Measurements from ENCODE around the gene NR3C2. TPM values are rescaled to one million over a fixed set of nuclear protein-coding genes. Genes with fewer than 3 reads are reported as not detected.

NR3C2 gene
- total RNA-seq, 1 experiment from 2014 or later = 2.7 TPM

DNA sequence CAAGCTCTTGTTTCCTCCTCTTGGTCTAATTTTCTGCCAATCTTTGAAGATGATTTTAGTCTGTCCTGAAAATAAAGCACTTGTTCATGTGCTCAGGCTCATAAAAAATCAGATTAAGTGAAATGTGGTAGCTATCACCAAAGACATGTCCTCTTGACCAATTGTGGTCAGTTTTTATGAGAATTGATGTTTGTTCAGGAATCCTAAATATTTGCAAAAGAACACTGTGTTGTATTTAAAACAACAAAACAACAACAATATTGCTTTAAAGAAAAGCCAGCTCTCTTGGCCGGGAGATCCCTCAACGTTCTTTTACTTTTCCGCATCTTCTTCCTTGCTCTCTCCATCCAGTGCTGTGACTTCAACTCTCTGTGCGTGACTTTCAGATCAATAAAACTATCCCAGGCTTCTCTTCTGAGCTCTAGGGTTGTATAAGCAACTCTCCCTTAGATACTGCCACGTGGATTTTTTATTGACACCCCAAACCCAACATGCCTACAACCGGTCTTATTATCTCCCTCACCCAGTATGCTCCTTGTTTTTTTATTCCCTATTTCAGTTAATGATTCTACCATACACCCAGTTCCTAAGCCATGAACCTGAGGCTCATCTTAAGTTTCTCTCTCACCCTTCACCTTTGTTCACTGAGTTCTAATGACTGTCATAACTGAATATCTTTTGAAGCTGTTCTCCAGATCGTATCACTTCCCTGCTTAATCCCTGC is 400.4 kb downstream of the NR3C2 start:
- no peak for ATAC-seq
- no peaks in the 10 kb centered on the region for H4K20me1 ChIP-seq (ENCODE audit: insufficient read depth)
- BruUV-seq (replicated peaks) = no TSS peak
- CTCF ChIA-PET = interaction anchor here (0.9 kb wide), 1 partner anchor 58 kb away, joined by 3 read pairs; no protein-coding TSS in a partner anchor
- H3K79me2 ChIP-seq (ENCODE audit: insufficient read depth, low read length) = no peaks in the 10 kb centered on the region
- no peaks in the 10 kb centered on the region for H3K9me2 ChIP-seq (ENCODE audit: insufficient read depth)
- H3K27me3 ChIP-seq (ENCODE audit: insufficient read depth, low read length) = no peaks in the 10 kb centered on the region
- no peak overlapping the region for H3K9ac ChIP-seq (ENCODE audit: low read length)
- POLR2A ChIA-PET = no interaction called here
- no peaks in the 10 kb centered on the region for H3K9me3 ChIP-seq (ENCODE audit: control insufficient read depth in 1 of 2, insufficient read depth in 1 of 2, low read depth in 1 of 2, low read length in 2 of 2)
- RAD21 ChIA-PET (ENCODE audit: low non-redundant PET in 1 of 2, low total read pairs in 2 of 2, uncharacterized antibody in 2 of 2, unreplicated experiment in 2 of 2) = no interaction called here
- no peak overlapping the region for H2AFZ ChIP-seq (ENCODE audit: low read depth, low read length, poor library complexity, severe bottlenecking)
- TF ChIP-seq JUND (IDR thresholded peaks at IDR 0.05) (no peak), FOSL1 (IDR thresholded peaks at IDR 0.05; ENCODE audit: low read depth) (no peak)
- H3K27ac ChIP-seq (ENCODE audit: low read depth, low read length) = no peak overlapping the region
- DNase-seq (ENCODE audit: low read depth, low spot score) = no peak
- H3K36me3 ChIP-seq (ENCODE audit: control insufficient read depth in 1 of 2, insufficient read depth in 2 of 2, low read length in 2 of 2) = no peaks in the 10 kb centered on the region
- H3K4me1 ChIP-seq (ENCODE audit: control insufficient read depth in 1 of 2, insufficient read depth in 2 of 2, low read length in 2 of 2) = no peaks in the 10 kb centered on the region
- H3K4me3 ChIP-seq (replicated peaks in 1 of 2; ENCODE audit: low read depth in 1 of 2, low read length in 2 of 2) = no peak overlapping the region
- H3K4me2 ChIP-seq (ENCODE audit: low read length) = no peak overlapping the region
- intact Hi-C loops (cut with micrococcal nuclease) = no loop called here

DNA sequence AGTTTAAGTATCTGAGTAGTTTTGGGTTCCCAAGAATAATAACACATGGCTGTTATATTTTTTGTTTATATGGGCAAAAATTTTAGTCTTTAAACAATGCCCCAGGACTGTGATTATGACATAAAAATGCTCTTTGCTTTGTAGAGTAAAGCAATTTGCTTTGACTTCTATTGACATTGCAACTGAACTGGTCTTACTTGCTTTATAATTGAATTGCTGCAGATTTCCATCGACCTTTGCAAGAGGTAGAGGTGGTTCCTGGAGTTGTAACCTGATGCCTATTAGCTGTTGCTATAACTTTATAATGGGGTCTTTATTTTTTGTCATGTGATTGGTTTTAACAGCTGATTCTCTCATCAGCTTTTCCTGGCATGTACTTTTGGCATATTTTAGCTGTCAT is 407.4 kb downstream of the NR3C2 start:
- POLR2A ChIA-PET = no interaction called here
- TF ChIP-seq JUND (IDR thresholded peaks at IDR 0.05) (no peak), CEBPB (IDR thresholded peaks at IDR 0.05; ENCODE audit: low read depth) (no peak)
- TF ChIP-seq, protein P1, sequence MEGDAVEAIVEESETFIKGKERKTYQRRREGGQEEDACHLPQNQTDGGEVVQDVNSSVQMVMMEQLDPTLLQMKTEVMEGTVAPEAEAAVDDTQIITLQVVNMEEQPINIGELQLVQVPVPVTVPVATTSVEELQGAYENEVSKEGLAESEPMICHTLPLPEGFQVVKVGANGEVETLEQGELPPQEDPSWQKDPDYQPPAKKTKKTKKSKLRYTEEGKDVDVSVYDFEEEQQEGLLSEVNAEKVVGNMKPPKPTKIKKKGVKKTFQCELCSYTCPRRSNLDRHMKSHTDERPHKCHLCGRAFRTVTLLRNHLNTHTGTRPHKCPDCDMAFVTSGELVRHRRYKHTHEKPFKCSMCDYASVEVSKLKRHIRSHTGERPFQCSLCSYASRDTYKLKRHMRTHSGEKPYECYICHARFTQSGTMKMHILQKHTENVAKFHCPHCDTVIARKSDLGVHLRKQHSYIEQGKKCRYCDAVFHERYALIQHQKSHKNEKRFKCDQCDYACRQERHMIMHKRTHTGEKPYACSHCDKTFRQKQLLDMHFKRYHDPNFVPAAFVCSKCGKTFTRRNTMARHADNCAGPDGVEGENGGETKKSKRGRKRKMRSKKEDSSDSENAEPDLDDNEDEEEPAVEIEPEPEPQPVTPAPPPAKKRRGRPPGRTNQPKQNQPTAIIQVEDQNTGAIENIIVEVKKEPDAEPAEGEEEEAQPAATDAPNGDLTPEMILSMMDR (IDR thresholded peaks at IDR 0.05 in 2 of 3, conservative IDR thresholded peaks at IDR 0.05 in 1 of 3; ENCODE audit: borderline replicate concordance in 1 of 3, insufficient read depth in 1 of 3, low read depth in 2 of 3, low read length in 2 of 3) = no peak
- DNase-seq (ENCODE audit: low read depth, low spot score) = no peak
- Histone ChIP-seq H3K4me2 (ENCODE audit: low read length) (no peak overlapping the region), H3K4me1 (ENCODE audit: control insufficient read depth in 1 of 2, insufficient read depth in 2 of 2, low read length in 2 of 2) (no peaks in the 10 kb centered on the region), H3K4me3 (replicated peaks in 1 of 2; ENCODE audit: low read depth in 1 of 2, low read length in 2 of 2) (no peak overlapping the region), H3K9me3 (ENCODE audit: control insufficient read depth in 1 of 2, insufficient read depth in 1 of 2, low read depth in 1 of 2, low read length in 2 of 2) (no peaks in the 10 kb centered on the region), H3K79me2 (ENCODE audit: insufficient read depth, low read length) (no peaks in the 10 kb centered on the region), H3K36me3 (ENCODE audit: control insufficient read depth in 1 of 2, insufficient read depth in 2 of 2, low read length in 2 of 2) (no peaks in the 10 kb centered on the region), H3K27me3 (ENCODE audit: insufficient read depth, low read length) (no peaks in the 10 kb centered on the region), H3K9me2 (ENCODE audit: insufficient read depth) (no peaks in the 10 kb centered on the region), H3K27ac (ENCODE audit: low read depth, low read length) (no peak overlapping the region), H3K9ac (ENCODE audit: low read length) (no peak overlapping the region), H2AFZ (ENCODE audit: low read depth, low read length, poor library complexity, severe bottlenecking) (no peak overlapping the region), H4K20me1 (ENCODE audit: insufficient read depth) (no peaks in the 10 kb centered on the region)
- ATAC-seq = no peak
- RAD21 ChIA-PET (ENCODE audit: low non-redundant PET in 1 of 2, low total read pairs in 2 of 2, uncharacterized antibody in 2 of 2, unreplicated experiment in 2 of 2) = no interaction called here
- intact Hi-C loops (cut with micrococcal nuclease) = no loop called here
- CTCF ChIA-PET = no interaction called here
- no TSS peak for BruUV-seq (replicated peaks)
